GM18519 (cell line): ENCODE results near the gene PPP4R2.
"Not testable (repeated sequence)": the region's sequence is repeated elsewhere in the genome, so short reads cannot be mapped to it uniquely, and the experiment has no call there.

Experiments used
- ATAC-seq: cut with Tn5 transposase; IDR thresholded peaks from one replicate; pipeline ENCODE4 v1.9.1; 2021; ENCODE audit warnings: mild to moderate bottlenecking, moderate library complexity; ENCODE audit not compliant: unreplicated experiment, low FRiP score

The PPP4R2 gene

DNA sequence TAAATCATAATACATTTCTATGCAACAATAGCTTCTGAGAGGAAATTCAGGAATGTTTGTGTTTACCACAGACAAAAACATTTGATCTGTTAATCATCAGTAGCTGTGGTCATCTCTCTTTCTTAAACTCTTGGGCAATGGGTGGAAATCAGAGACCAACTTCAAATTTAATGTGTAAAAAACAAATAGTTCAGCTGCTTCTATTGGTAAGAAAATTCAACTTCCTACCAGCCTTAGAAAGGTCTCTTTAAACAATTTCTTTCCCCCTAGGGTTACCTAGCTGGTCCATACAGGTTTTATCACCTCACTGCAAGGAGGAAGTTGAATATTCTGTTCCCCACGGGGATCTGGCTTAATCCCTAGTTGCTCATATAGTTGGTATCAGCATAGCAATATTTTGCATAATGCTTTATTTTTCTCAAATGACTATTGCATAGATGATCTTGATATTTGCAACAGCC, 20.3 kb upstream of the PPP4R2 start:
- ATAC-seq: no peak

DNA sequence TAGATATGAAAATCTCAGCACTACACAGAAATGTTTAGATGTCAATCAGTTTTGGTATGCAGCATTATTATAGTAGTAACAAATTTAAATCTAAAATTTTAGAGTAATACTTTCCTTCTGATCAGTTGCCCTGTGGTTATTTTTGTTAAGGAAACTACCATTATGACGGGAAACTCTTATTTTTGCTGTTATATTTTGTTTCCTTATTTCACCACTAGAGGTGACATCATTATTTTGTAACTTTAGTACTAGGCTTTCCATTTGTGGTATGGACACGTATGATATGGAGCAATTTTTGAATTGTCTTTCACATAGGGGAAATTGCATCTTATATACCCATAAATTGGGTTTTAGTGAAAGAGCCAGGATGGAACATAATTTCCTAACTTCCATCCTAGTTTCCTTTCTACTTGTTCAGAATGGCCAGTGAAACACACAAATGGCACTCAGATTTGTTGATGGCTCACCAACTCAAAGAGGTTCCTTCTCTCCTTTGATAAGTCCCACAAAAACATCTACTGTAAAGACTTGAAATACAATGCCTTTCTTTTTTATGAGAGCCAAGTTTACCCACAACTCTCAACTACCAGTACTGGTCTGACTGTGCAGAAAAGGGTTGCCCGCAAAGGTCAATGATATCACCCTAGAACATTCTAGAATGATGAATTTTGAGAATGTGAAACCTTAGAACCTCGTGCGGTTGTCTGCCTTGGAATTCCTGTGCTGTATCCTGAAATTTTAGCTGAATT, 19.4 kb upstream of the PPP4R2 start:
- ATAC-seq: peak; percentile 44

DNA sequence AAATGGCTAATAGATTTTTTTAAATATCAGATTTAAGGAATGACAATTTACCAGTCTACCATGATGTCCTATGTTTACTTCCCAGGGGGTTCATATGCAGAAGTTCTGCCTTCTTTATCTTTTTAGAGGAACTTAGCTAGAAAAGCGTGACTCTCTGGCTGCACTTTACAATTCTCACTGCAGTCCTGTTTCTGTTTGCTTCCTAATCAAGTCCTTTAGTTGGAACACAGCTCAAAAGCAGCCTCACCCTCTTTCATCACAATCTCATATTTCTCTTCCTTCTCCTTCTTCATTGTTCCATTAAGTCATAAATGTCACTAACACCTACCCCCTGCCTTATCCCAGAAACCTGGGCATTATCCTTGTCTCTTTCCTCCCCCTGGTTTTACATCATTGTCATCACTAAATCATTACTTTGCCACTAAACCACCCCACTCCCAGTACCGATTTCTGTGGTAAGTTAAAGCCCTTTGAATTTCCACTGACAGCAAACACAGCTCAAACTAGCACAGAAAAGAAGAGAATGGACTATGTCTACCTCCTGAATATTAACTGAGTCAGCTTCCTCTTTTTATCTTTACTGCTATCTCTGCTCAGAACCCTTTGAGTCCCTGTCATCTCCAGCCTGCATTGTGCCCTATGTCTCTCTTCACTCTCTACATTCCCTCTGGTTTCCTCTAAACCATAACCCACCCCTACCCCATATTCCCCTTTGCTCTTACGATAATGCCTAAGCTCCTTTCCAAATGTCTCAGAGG, 13.8 kb upstream of the PPP4R2 start:
- ATAC-seq: no peak

DNA sequence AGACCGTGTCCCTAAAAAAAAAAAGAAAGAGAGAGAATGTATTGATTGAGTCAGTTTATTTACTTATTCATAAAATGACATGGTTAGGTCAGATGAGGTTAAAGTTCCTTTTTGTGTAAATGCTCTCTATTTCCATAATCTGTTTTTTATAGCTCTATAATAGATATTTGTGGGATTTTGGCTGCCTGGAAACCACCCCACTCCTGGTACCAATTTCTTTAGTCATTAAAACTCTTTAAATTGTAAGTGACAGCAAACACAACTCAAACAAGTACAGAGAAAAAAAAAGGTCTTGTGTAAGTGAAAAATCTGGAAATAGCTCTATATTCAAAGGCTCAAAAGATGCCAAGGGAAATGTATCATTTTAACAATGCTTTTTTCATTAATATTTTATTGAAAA, 11.0 kb upstream of the PPP4R2 start:
- ATAC-seq: no peak

DNA sequence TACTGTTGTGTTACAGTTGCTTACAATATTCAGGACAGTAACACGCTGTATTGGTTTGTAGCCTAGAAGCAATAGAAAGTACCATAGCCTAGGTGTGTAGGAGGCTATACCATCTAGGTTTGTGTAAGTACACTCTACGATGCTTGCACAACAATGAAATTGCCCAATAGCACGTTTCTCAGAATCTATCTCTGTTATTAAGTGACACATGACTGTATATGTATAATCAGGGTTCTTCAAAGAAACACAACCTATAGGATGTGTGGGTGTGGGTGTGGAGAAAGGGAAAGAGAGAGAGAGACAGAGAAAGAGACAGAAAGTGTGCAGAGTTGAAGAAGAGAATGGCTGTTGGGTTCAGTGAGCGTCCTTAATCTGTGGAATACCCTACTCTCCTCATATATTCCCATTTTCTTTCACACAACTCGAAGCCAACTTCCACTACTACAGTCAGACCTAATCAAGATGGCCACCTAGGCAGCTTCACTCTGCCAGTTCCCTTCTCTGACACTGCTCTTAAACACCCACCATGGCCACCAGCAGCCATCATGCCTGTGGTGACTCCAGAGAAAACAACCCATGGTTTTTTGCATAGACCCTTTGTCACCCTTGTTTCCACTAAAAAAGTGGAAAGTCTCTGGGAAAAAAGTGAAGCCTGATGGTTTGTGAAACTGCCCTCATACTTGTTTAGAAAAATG, 5.8 kb upstream of the PPP4R2 start:
- no peak for ATAC-seq

DNA sequence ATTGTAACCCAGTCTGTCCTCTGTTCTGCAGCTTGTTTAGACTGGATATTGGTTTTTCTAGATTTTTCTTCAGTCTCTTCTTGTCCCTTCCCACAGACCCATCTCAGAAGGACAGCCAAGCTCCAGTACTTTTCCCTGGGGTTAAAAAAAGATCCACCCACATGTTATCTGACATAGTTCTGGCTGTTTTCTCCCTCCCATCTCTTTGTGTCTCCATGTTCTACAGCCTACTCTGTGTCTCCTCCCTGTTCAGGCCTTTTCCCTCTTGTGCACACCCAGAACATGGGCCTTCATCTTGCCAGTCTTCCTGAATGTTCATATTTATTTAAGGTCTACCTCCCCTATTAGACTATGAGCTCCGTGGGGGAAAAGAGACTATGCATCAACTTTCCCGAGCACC, 5.1 kb upstream of the PPP4R2 start:
- ATAC-seq: no peak

DNA sequence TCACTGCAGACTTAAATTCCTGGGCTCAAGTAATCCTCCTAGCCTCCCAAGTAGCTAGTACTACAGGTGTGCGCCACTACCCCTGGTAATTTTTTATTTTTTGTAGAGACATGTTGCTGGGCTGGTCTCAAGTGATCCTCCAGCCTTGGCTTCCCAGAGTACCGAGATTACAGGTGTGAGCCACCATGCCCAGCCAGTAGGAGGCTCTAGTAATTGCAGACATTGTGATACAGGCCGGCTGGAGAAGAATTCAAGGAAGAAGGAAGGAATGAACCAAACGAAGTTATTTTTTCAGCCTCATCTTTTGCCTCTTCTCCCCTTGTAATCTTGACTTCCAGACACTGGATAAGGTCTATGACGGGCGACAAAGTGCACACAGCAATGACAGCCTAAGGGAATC, 3.2 kb upstream of the PPP4R2 start:
- ATAC-seq: no peak

DNA sequence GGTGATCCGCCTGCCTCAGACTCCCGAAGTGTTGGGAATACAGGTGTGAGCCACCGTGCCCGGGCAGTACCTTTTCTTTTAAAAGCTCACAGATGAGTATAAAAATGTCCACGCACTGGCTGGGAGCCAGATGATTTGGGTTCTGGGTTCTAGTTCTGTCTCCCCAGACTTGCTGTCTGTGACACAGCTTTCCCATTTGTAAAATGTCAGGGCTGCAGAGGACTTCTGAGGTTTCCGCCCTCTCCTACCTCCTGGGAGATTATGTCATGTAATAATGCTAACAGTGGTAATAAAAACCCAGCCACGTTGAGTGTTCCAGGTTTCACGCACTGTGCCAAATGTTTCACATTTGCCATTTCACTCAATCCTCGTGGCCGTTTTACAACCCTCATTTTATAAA, 1.3 kb upstream of the PPP4R2 start:
- ATAC-seq: no peak

DNA sequence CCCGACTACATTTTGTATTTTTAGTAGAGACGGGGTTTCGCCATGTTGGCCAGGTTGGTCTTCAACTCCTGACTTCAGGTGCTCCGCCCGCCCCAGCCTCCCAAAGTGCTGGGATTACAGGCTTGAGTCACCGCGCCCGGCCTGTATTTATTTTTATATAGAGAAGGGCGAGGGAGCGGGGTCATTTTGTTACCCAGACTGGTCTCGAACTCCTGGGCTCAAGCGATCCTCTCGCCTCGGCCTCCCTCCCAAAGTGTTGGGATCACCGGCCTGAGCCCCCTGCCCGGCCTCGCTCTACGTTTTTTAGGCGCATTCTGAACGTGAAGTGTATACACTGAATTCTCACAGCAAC, 514 bp upstream of the PPP4R2 start:
- no peak for ATAC-seq

DNA sequence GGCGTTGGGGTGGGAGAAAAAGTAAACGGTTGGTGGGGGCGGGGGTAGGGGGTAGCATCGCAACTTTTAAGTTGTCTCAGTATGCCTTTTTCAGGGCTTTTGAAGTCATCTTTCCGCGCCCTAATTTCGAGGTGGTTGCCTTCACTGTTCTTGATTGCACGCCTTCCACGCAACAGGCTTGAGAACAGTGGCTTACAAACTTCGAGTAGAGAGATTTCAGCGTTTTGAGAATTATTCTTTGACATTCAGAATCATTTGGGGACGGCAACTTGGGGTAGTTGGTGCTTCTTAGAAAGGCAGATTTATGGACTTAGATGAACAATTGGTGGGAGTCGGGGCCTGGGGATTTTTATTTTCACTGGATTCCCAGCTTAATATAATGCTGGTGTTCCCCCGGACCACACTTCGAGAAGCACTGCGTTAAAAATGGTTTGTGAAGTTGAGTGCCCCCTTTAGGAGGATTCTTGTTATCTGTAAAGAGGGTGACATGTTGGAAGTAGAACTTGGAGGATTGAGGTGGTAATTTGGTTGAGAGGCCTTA, 880 bp downstream of the PPP4R2 start:
- peak; percentile 31 for ATAC-seq

DNA sequence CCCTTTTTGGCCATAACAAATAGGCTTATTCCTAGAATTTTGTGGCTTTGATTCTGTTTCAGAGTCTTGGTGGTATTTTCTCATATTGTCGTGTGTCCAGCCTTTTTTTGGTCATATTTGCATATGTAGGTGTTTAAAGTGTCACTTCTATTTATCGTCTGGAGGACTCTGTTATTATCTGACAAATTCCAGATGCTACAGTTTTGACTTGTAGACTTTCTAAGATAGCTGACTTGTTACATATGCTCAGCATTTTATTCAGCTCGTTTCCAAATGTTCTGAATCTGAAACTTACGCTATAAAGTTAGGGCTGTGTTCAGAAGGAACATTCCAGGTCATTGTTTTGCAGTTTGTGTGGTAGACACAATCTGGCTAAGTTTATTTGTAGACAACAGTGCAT, 1.9 kb downstream of the PPP4R2 start:
- no peak for ATAC-seq

DNA sequence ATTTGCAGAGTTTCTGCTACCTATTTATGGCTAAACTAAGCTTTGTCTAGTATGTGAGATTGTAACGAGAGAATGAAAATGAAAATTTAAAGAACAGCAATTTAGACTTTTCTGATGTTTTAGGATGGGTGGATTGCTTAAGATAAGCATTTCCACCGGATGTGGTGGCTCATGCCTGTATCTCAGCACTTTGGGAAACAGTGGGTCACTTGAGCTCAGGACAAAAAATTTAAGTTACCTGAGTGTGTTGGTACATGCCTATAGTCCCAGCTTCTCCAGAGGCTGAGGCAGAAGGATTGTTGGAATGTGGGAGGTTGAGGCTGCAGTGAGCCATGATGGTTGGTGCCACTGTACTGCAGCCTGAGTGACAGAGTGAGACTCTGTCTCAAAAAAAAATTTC, 3.3 kb downstream of the PPP4R2 start:
- no peak for ATAC-seq

DNA sequence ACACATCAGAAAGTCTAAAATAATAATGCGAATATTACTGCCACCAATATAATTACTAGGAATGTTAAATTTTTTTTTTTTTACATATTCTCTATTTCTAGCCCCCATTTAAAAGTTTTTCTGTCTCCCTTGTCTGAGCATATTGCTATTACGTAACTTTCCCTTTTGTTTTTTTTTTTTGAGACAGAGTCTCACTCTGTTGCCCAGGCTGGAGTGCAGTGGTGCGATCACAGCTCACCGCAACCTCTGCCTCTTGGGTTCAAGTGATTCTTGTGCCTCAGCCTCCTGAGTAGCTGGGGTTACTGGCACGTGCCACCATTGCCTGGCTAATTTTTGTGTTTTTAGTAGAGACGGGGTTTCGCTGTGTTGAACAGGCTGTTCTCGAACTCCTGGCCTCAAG, 6.4 kb downstream of the PPP4R2 start:
- ATAC-seq: not testable (repeated sequence)

DNA sequence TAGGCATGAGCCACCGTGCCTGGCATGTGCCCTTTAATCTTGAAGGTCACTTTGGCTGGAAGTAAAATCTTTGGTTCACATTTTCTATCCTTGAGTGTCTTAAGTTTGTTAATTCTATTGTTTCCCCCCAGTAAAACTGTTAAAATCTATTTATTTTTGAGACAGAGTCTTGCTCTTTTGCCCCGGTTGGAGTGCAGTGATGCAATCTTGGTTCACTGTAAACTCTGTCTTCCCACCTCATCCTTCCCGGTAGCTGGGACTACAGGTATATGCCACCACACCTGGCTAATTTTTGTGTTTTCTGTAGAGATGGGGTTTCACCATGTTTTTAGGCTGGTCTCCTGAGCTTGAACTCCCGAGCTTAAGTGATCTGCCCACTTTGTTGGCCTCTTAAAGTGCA, 7.7 kb downstream of the PPP4R2 start:
- ATAC-seq: no peak

DNA sequence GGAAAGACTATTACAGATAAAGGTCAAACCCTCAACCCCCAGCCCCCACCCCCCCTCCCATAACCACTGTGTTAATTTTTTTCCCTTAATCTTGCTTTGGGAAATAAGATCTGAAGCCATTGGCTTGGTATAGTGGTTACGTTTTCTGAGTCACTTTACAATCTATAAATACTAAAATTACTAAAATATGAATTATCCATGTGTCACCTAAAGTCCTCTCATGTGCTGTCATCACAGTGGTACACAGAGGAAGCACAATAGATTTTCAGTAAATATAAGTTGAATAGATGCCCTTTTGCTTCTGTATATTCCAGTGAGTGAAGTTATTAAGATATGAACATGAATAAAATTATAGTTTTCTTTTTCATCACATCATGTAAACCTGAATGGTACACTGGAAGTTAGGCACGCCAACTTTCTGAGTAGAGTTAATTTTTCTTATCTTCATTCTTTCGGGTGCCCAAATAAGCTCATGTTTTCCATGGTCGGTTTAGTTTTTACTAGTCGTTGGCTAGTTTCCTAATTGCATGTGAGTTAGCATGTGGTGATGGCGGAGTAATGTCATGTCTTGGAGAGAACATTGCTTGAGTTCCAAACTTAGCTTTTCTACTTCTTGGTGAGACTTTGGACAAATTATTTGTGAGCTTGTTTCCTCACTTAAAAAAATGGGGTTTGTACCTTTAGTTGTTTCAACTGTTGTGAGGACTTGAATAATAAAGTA, 11.5 kb downstream of the PPP4R2 start:
- ATAC-seq: no peak

DNA sequence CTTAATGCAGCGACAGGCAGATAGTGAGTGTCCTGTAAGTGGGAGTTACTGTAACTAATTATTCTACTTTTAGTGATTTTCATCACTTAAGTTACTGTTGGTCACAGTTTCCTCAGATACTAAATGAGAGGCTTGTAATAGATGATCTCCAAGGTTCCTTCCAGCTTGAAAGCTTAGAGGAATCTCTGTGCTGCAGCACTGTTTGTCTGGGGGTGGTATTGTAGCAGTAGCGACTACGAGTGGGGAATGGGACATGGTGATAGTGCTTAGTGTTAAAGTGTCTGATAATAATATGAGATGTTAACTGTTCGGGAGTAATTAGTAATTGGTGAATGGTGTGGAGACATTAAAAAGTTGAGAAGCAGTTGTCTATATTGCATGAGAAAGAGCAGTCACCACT, 12.4 kb downstream of the PPP4R2 start:
- no peak for ATAC-seq

DNA sequence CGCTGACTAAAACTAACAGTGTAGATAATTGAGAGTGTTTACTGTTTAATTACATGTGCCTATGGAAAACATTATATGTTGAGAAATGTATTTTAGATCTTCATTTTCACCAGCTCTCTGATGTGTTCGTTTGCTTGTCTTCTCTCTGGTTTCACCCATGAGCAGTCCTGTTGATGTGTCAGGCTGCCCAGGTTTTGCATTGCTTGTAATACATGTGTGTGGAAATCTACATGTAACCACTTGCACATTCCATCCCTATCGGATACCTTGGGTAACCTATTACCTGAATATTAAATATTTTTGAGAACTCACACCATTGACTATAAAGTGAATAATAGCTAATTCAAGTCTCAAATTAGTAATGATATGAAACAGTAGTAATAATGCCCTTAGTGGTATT, 13.1 kb downstream of the PPP4R2 start:
- ATAC-seq: no peak

DNA sequence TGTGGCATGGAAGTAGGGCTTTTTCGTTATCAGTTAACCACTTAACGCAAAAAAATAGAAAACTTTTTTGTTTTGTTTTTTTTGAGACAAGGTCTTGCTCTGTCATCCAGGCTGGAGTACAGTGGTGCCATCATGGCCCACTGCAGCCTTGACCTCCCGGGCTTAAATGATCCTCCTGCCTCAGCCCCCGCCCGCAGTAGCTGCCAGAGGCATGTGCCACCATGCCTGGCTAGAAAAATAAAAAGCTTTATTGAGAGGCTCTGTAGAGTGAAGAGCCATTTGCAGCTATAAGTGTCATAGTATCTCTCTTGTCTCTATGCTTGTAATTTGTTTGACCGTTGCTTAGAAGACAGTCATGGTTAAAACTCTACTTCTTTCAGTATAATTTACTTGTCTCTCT, 13.5 kb downstream of the PPP4R2 start:
- no peak for ATAC-seq

DNA sequence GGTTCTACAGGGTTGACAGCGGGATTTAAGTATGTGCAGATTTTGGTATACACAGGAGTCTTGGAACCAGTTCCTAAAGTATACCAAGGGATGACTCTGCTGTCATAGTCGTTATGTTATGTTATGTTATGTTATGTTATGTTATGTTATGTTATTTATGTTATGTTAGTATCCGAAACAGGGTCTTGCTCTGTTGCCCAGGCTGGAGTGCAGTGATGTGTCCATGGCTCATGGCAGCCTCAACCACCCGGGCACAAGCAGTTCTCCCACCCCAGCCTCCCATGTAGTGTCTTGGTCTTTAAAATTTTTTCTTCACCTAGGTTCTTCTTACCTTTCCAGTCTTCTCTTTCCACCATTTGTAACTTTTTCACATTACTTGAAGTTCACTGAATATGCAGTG, 21.7 kb downstream of the PPP4R2 start:
- no peak for ATAC-seq

DNA sequence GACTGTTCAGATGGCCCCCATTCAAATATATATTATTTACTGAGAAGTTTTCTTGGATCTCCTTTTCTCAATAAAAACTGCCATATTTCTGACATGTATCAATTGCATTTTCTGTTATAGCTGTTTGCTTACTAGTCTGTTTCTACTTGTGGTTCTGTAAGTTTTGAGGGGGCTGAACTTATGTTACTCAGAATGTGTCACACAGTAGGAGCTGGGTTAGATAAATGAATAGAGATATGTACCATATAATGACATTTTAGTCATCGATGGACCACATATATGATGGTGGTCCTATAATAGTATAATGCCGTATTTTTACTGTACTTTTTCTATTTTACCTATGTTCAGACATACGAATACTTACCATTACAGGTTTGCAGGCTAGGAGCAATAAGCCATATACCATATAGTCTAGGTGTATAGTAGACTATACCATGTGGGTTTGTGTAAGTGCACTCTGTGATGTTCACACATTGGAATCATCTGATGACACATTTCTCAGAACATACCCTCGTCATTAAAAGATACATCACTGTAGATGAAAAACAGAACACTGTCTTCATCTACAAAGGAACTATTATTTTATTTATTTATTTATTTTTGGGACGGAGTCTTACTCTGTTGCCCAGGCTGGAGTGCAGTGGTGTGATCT, 22.3 kb downstream of the PPP4R2 start:
- no peak for ATAC-seq
